Nephron (organoid): Measurements from ENCODE around the gene NOCT.
A peak's percentile ranks its signal among the peaks of the same experiment; 100 is the strongest.

Experiments used
- H3K27ac Mint-ChIP-seq, 3 experiments: 2 replicates each; pipeline ENCODE4 v1.8.0; 2020; ENCODE audit warnings: mixed read lengths in 3 of 3, mild to moderate bottlenecking in 2 of 3, moderate library complexity in 1 of 3
- H3K27me3 Mint-ChIP-seq: 2 replicates; pipeline ENCODE4 v1.8.0; 2021; ENCODE audit warnings: low read depth, mild to moderate bottlenecking, moderate library complexity, mixed read lengths
- H3K36me3 Mint-ChIP-seq: 2 replicates; pipeline ENCODE4 v1.8.0; 2020; ENCODE audit warnings: low read depth, mixed read lengths
- H3K4me1 Mint-ChIP-seq: 2 replicates; pipeline ENCODE4 v1.8.0; 2020; ENCODE audit warnings: mixed read lengths
- H3K4me3 Mint-ChIP-seq, 3 experiments: 2 replicates each; pipeline ENCODE4 v1.8.0; 2020; ENCODE audit warnings: mild to moderate bottlenecking in 3 of 3, mixed read lengths in 3 of 3, moderate library complexity in 2 of 3
- H3K9me3 Mint-ChIP-seq: 2 replicates; pipeline ENCODE4 v1.8.0; 2020; ENCODE audit warnings: mixed read lengths
- CTCF ChIP-seq, 3 experiments: fragments of 200-600 bp; sonication (generic); IDR thresholded peaks; one replicate each; pipeline ENCODE4 v1.5.0; 2021; ENCODE audit warnings: antibody characterized with exemption in 3 of 3; ENCODE audit not compliant: unreplicated experiment in 3 of 3

Gene NOCT

GRCh38 chr4:138977524-138977923, 38.1 kb upstream of the NOCT start:
- Mint-ChIP-seq H3K27me3 (no peaks in the 10 kb centered on the region), H3K4me1 (peaks cover 22% of the 10 kb centered on the region), H3K9me3 (no peaks in the 10 kb centered on the region), H3K27ac (peak overlapping the region in 1 of 3 experiments; percentile 1), H3K36me3 (no peaks in the 10 kb centered on the region), H3K4me3 (no peak overlapping the region)
- TF ChIP-seq CTCF (IDR thresholded peaks at IDR 0.05; ENCODE audit: unreplicated experiment in 3 of 3), result no peak

- H3K4me3 Mint-ChIP-seq, result no peak overlapping the region
- no peaks in the 10 kb centered on the region for H3K9me3 Mint-ChIP-seq
- no peaks in the 10 kb centered on the region for H3K36me3 Mint-ChIP-seq
- peaks cover 19% of the 10 kb centered on the region for H3K4me1 Mint-ChIP-seq
- no peak for TF ChIP-seq CTCF (IDR thresholded peaks at IDR 0.05; ENCODE audit: unreplicated experiment in 3 of 3)
- H3K27me3 Mint-ChIP-seq, result peaks cover 3% of the 10 kb centered on the region
- no peak overlapping the region for H3K27ac Mint-ChIP-seq
Measured at GRCh38 chr4:138978028-138978585, 37.5 kb upstream of the NOCT start.

- peaks cover 14% of the 10 kb centered on the region for H3K4me1 Mint-ChIP-seq
- no peaks in the 10 kb centered on the region for H3K36me3 Mint-ChIP-seq
- H3K27ac Mint-ChIP-seq, result no peak overlapping the region
- H3K27me3 Mint-ChIP-seq, result peaks cover 3% of the 10 kb centered on the region
- no peaks in the 10 kb centered on the region for H3K9me3 Mint-ChIP-seq
- no peak for TF ChIP-seq CTCF (IDR thresholded peaks at IDR 0.05; ENCODE audit: unreplicated experiment in 3 of 3)
- no peak overlapping the region for H3K4me3 Mint-ChIP-seq
Measured at GRCh38 chr4:138978600-138978999, 37.0 kb upstream of the NOCT start.

- H3K9me3 Mint-ChIP-seq, result no peaks in the 10 kb centered on the region
- H3K36me3 Mint-ChIP-seq, result no peaks in the 10 kb centered on the region
- TF ChIP-seq CTCF (IDR thresholded peaks at IDR 0.05; ENCODE audit: unreplicated experiment in 3 of 3), result no peak
- peaks cover 3% of the 10 kb centered on the region for H3K27me3 Mint-ChIP-seq
- peaks cover 6% of the 10 kb centered on the region for H3K4me1 Mint-ChIP-seq
- no peak overlapping the region for H3K27ac Mint-ChIP-seq
- no peak overlapping the region for H3K4me3 Mint-ChIP-seq
Measured at GRCh38 chr4:138979742-138980141, 35.8 kb upstream of the NOCT start.

GRCh38 chr4:138981930-138982390, 33.6 kb upstream of the NOCT start:
- no peak overlapping the region for H3K4me3 Mint-ChIP-seq
- H3K36me3 Mint-ChIP-seq, result no peaks in the 10 kb centered on the region
- H3K27me3 Mint-ChIP-seq, result peaks cover 3% of the 10 kb centered on the region
- peak overlapping the region in 1 of 3 experiments; percentile 23 for H3K27ac Mint-ChIP-seq
- TF ChIP-seq CTCF (IDR thresholded peaks at IDR 0.05; ENCODE audit: unreplicated experiment in 3 of 3), result no peak
- H3K4me1 Mint-ChIP-seq, result peaks cover 6% of the 10 kb centered on the region
- no peaks in the 10 kb centered on the region for H3K9me3 Mint-ChIP-seq

- no peaks in the 10 kb centered on the region for H3K36me3 Mint-ChIP-seq
Measured at GRCh38 chr4:138982754-138983153, 32.8 kb upstream of the NOCT start.

More at GRCh38 chr4:138982754-138983153, 32.8 kb upstream of the NOCT start:
- Mint-ChIP-seq H3K4me1 (peaks cover 2% of the 10 kb centered on the region), H3K27ac (no peak overlapping the region), H3K27me3 (peaks cover 3% of the 10 kb centered on the region), H3K9me3 (no peaks in the 10 kb centered on the region), H3K4me3 (no peak overlapping the region)
- no peak for TF ChIP-seq CTCF (IDR thresholded peaks at IDR 0.05; ENCODE audit: unreplicated experiment in 3 of 3)
